ENCODE data around the gene DYNC1LI1. TPM values are rescaled to one million over a fixed set of nuclear protein-coding genes. Genes with fewer than 3 reads are reported as not detected.

The DYNC1LI1 gene
- polyA plus RNA-seq, 1 of the 3 experiments (the other 2 are of a cell fraction), result 15.4 TPM

- TF ChIP-seq NRF1 (IDR thresholded peaks at IDR 0.05; ENCODE audit: low read depth, low read length) (no peak), RFX5 (IDR thresholded peaks at IDR 0.05; ENCODE audit: low read length) (no peak), SIN3A (IDR thresholded peaks at IDR 0.05; ENCODE audit: borderline replicate concordance, low read depth, low read length) (no peak), NFIC (IDR thresholded peaks at IDR 0.05; ENCODE audit: borderline replicate concordance) (no peak), SMC3 (IDR thresholded peaks at IDR 0.05; ENCODE audit: low read depth, low read length) (no peak), GATA2 (CRISPR knock-in tag; IDR thresholded peaks at IDR 0.05) (no peak), FOXJ3 (CRISPR knock-in tag; IDR thresholded peaks at IDR 0.05) (no peak), FOSL2 (IDR thresholded peaks at IDR 0.05; ENCODE audit: borderline replicate concordance, low read depth) (no peak), TAF1 (IDR thresholded peaks at IDR 0.05; ENCODE audit: borderline replicate concordance, low read depth, low read length) (no peak), ELF1 (IDR thresholded peaks at IDR 0.05) (no peak), MAX (IDR thresholded peaks at IDR 0.05; ENCODE audit: low read depth) (no peak)
These were observed 20.5 kb upstream of the DYNC1LI1 start (continued) for GRCh38 chr3:32591186-32591585.

- Histone ChIP-seq H3K9me2 (no peaks in the 10 kb centered on the region), H3K9me3 (no peaks in the 10 kb centered on the region), H3K4me3 (ENCODE audit: low read depth in 2 of 2, low read length in 1 of 2) (no peak overlapping the region), H3K4me2 (no peak overlapping the region), H3K9ac (no peak overlapping the region), H3K27me3 (ENCODE audit: insufficient read depth) (no peaks in the 10 kb centered on the region), H3F3A (replicated peaks; ENCODE audit: insufficient read depth) (no peaks in the 10 kb centered on the region), H3K27ac (ENCODE audit: low read depth in 2 of 2, low read length in 1 of 2) (no peak overlapping the region), H3K36me3 (replicated peaks in 1 of 2; ENCODE audit: control insufficient read depth in 1 of 2, insufficient read depth in 2 of 2, low read length in 1 of 2) (no peaks in the 10 kb centered on the region), H4K20me1 (ENCODE audit: insufficient read depth) (no peaks in the 10 kb centered on the region), H2AFZ (ENCODE audit: low read depth) (no peak overlapping the region), H3K4me1 (ENCODE audit: control insufficient read depth in 1 of 2, insufficient read depth in 2 of 2, low read depth in 1 of 2, low read length in 1 of 2) (no peaks in the 10 kb centered on the region), H3K79me2 (ENCODE audit: insufficient read depth) (no peaks in the 10 kb centered on the region)
- TF ChIP-seq RXRA (IDR thresholded peaks at IDR 0.05; ENCODE audit: borderline replicate concordance, low read depth) (no peak), CTCF (IDR thresholded peaks at IDR 0.05) (no peak)
- POLR2A ChIA-PET, result no interaction called here
- CTCF ChIA-PET, result interaction anchor here (1.2 kb wide), 1 partner anchor 17 kb away, joined by 3 read pairs; no protein-coding TSS in a partner anchor
- 80% methylated on average over 3 of the region's 3 CpGs for WGBS (ENCODE audit: low lambda C conversion rate)
- no peak for DNase-seq
These were observed 15.7 kb upstream of the DYNC1LI1 start for GRCh38 chr3:32586356-32586755.

- Histone ChIP-seq H2AFZ (ENCODE audit: low read depth) (no peak overlapping the region), H3F3A (replicated peaks; ENCODE audit: insufficient read depth) (no peaks in the 10 kb centered on the region), H3K79me2 (ENCODE audit: insufficient read depth) (no peaks in the 10 kb centered on the region), H3K4me2 (no peak overlapping the region), H3K4me3 (ENCODE audit: low read depth in 2 of 2, low read length in 1 of 2) (no peak overlapping the region), H3K9me3 (no peaks in the 10 kb centered on the region), H3K9me2 (no peaks in the 10 kb centered on the region), H3K4me1 (ENCODE audit: control insufficient read depth in 1 of 2, insufficient read depth in 2 of 2, low read depth in 1 of 2, low read length in 1 of 2) (no peaks in the 10 kb centered on the region), H3K36me3 (replicated peaks in 1 of 2; ENCODE audit: control insufficient read depth in 1 of 2, insufficient read depth in 2 of 2, low read length in 1 of 2) (no peaks in the 10 kb centered on the region), H3K9ac (no peak overlapping the region), H3K27me3 (ENCODE audit: insufficient read depth) (no peaks in the 10 kb centered on the region), H4K20me1 (ENCODE audit: insufficient read depth) (no peaks in the 10 kb centered on the region), H3K27ac (ENCODE audit: low read depth in 2 of 2, low read length in 1 of 2) (no peak overlapping the region)
- DNase-seq, result no peak
- POLR2A ChIA-PET, result no interaction called here
- CTCF ChIA-PET, result interaction anchor here (1.3 kb wide), 1 partner anchor 15 kb away, joined by 3 read pairs; no protein-coding TSS in a partner anchor
- 13% methylated on average over 1 of the region's 1 CpG for WGBS (ENCODE audit: low lambda C conversion rate)
- TF ChIP-seq GABPA (IDR thresholded peaks at IDR 0.05; ENCODE audit: low read depth), result no peak
- TF ChIP-seq CTCF (IDR thresholded peaks at IDR 0.05), result no peak
- no peak for TF ChIP-seq USF2 (IDR thresholded peaks at IDR 0.05; ENCODE audit: borderline replicate concordance, low read depth, low read length)
- no peak for TF ChIP-seq USF1 (IDR thresholded peaks at IDR 0.05; ENCODE audit: borderline replicate concordance, low read depth)
- no peak for TF ChIP-seq FOXM1 (IDR thresholded peaks at IDR 0.05; ENCODE audit: low read depth)
- no peak for TF ChIP-seq PBX3 (IDR thresholded peaks at IDR 0.05)
- TF ChIP-seq TEAD4 (IDR thresholded peaks at IDR 0.05; ENCODE audit: borderline replicate concordance, insufficient read depth), result no peak
These were observed 14.0 kb upstream of the DYNC1LI1 start for GRCh38 chr3:32584660-32585059.

Data from SK-N-SH (cell line).